Measurements from ENCODE around the gene RAD9B.

GRCh38 chr12:110453569-110454296 lies 48.4 kb upstream of the RAD9B start:
- TF ChIP-seq POLR2AphosphoS5 (IDR thresholded peaks at IDR 0.05), result no peak
- TF ChIP-seq CTCF (IDR thresholded peaks at IDR 0.05), result no peak

All from esophagus muscularis mucosa (tissue), 3 donors.